Measurements from ENCODE around the gene LENG8. TPM values are rescaled to one million over a fixed set of nuclear protein-coding genes. Genes with fewer than 3 reads are reported as not detected.
"Not testable (repeated sequence)": the region's sequence is repeated elsewhere in the genome, so short reads cannot be mapped to it uniquely, and the experiment has no call there.

Gene LENG8
- total RNA-seq, 2 donors from 2014 or later: 471 to 480 TPM

DNA sequence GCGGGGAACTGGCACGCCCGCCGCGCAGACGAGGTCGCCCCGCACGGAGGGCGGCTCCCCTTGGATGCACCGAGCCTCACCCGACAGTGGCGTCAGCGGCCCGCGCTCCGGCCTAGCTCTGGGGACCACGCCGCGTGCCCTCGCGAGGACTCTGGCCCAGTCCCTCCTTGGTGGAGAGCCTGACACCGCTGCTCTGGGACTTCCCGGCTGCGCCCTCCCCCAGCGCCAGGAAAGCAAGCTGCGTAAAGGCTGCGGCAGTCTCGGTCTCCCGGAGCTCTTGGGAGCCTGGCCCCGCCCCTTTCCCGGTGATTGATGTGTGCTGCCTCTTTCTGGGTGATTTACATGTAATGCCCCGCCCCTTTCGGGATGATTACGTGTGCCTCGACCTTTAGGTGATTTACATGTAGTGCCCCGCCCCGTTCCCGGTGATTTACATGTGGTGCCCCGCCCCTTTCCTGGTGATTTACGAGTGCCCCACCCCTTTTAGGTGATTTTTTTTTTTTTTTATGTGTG is 14.6 kb downstream of the LENG8 start, which contains the start of gene LENG9:
Gene LENG9, minus strand, starts transcription at position 248 of the 513 bp plus-strand sequence. CDS start 252 bp downstream, outside the sequence.
- ATAC-seq (peak; percentile 74), DNase-seq (peak; percentile 88 to 93 (median 89))
- H3K27ac Mint-ChIP-seq: peak within 1 kb of the TSS; percentile 92
- H3K9me3 ChIP-seq (ENCODE audit: control insufficient read depth, low read length, poor library complexity, severe bottlenecking): no peaks in the 10 kb centered on the region
- H3K4me3 Mint-ChIP-seq: peak within 1 kb of the TSS; percentile 82
- H3K27me3 Mint-ChIP-seq: no peaks in the 10 kb centered on the region
- peaks cover 5% of the 10 kb centered on the region for H3K36me3 Mint-ChIP-seq (ENCODE audit: low read depth)
- peaks cover 31% of the 10 kb centered on the region for H3K4me1 Mint-ChIP-seq

DNA sequence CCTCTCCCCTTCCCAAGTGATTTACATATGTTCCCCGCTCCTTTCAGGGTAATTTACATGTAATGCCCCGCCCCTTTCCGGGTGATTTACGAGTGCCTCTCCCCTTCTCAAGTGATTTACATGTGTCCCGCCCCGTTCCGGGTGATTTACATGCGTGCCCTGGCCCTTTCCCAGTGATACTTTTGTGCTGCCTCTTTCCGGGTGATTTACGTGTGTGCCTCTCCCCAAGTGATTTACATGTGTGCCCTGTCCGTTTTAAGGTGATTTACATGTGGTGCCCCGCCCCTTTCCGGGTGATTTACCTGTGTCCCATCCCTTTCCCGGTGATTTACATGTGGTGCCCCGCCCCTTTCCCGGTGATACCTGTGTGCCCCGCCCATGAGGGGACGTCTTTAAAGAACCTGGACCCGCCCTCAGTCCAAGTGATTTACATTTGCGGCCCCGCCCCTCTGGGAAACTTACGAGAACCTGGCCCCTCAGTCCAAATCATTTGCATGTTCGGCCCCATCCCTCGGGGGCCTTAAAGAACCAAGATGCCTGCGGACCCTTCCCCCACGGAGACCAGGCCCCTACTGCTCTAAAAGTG is 15.1 kb downstream of the LENG8 start:
- Mint-ChIP-seq H3K36me3 (ENCODE audit: low read depth) (peaks cover 3% of the 10 kb centered on the region), H3K4me1 (peaks cover 27% of the 10 kb centered on the region), H3K4me3 (peak overlapping the region; percentile 78), H3K27ac (peak overlapping the region; percentile 82), H3K27me3 (peaks cover 4% of the 10 kb centered on the region)
- peak; percentile 70 to 80 (median 75) for DNase-seq
- no peaks in the 10 kb centered on the region for H3K9me3 ChIP-seq (ENCODE audit: control insufficient read depth, low read length, poor library complexity, severe bottlenecking)
- peak; percentile 64 for ATAC-seq

DNA sequence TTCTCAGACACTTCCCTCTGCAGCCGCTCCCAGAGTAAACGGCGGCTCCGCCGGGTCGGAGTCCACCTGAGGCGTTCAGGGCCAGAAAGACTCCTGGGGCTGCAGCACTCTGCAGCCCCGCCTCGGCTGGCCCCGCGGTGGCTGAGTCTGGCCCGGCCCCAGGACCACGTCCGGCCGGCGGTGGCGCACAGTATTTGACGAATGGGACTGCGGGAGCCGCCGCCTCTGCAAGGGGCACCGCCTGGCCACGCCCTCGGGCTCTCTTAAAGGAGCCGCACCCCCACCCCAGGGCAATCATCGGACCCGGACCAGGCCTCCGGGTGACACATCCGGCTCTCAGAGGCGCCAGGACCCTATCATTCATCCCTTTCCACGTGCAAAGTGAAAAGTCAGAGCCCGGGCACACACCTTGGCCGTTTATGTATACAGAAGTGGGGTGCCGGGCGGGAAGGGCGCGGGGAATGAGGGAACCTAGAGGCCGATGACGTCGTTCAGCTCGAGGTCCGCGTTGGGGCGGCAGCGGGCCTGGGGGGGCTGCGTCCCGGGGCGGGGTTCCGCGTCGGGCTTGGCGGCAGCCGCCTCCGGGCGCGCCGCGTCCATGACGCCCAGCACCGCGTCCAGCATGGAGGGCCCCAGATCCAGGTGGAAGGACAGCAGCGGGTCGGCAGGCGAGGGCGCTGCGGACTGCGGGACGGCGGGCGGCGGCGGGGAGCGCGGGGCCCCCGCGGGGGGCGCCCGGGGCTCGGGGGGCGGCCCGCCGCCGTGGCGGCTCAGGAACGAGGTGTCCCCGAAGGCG is 15.8 kb downstream of the LENG8 start:
- no peaks in the 10 kb centered on the region for H3K36me3 Mint-ChIP-seq (ENCODE audit: low read depth)
- peaks cover 24% of the 10 kb centered on the region for H3K4me1 Mint-ChIP-seq
- peak overlapping the region; percentile 78 for H3K4me3 Mint-ChIP-seq
- peak; percentile 20 for ATAC-seq
- H3K27me3 Mint-ChIP-seq: peaks cover 10% of the 10 kb centered on the region
- DNase-seq: peak in 2 of 3 donors; percentile 56 to 61
- no peaks in the 10 kb centered on the region for H3K9me3 ChIP-seq (ENCODE audit: control insufficient read depth, low read length, poor library complexity, severe bottlenecking)
- H3K27ac Mint-ChIP-seq: peak overlapping the region; percentile 82

DNA sequence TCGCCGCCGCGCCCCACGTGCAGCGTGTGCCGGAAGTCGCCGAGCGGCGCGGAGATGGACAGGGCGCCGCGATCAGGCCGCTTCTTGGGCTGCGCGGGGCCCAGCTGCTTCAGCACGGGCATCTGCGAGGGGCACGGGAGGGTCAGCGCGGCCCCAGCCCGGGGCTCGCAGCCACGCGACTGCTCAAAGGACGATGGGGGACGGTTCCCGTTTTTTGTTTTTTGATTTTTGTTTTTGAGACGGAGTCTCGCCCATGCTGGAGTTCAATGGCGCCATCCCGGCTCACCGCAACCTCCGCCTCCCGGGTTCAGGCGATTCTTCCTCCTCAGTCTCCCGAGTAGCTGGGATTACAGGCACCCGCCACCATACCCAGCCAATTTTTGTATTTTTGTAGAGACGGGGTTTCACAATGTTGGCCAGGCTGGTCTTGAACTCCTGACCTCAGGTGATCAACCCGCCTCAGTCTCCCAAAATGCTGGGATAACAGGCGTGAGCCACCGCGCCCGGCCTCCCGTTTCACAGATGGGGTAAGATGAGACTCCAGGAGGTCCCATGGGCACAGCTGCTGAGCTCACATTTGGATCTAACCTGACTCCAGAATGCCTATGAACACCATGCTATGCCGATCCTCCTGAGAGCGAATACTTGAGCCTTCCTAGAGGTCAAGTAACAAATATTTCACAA is 16.6 kb downstream of the LENG8 start:
- Mint-ChIP-seq H3K27me3 (peaks cover 18% of the 10 kb centered on the region), H3K4me3 (peak overlapping the region; percentile 82), H3K27ac (peak overlapping the region; percentile 76), H3K36me3 (ENCODE audit: low read depth) (no peaks in the 10 kb centered on the region), H3K4me1 (peaks cover 31% of the 10 kb centered on the region)
- no peak for ATAC-seq
- H3K9me3 ChIP-seq (ENCODE audit: control insufficient read depth, low read length, poor library complexity, severe bottlenecking): no peaks in the 10 kb centered on the region
- no peak for DNase-seq

DNA sequence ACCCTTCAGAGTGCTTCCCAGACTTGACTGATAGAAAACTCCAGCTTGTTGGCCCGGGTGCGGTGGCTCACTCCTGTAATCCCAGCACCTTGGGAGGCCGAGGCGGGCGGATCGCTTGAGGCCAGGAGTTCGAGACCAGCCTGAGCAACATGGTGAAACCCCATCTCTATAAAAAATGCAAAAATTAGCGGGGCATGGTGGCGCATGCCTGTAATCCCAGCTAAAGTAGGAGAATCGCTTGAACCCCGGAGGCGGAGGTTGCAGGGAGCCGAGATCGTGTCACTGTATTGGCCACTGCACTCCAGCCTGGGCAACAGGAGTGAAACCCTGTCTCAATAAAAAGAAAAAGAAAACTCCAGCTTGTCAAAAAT is 17.1 kb downstream of the LENG8 start:
- peak overlapping the region; percentile 76 for H3K27ac Mint-ChIP-seq
- H3K4me3 Mint-ChIP-seq: peak overlapping the region; percentile 82
- not testable (repeated sequence) for DNase-seq

DNA sequence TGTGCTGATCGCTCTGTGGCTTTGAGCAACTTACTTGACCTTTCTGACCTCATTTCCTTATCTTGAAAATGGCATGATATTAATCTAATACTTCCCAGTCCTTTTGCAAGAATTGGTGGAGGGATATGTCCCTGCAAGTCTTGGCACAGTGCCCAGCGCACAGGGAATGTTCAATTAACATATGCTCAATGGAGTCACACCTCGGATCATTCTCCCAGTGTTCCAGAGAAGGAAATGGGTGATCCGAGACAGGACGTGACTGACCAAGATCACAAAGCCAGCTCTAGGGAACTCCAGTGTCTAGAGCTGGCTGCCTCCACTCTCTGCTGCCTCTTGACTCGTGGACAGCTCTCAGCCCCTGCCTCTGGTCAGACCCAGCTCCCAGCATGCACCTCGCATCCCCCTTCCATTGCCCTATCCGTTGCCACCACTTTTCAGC is 20.5 kb downstream of the LENG8 start:
- Mint-ChIP-seq H3K4me1 (peaks cover 23% of the 10 kb centered on the region), H3K27me3 (peaks cover 31% of the 10 kb centered on the region), H3K4me3 (no peak overlapping the region), H3K27ac (peak overlapping the region; percentile 87), H3K36me3 (ENCODE audit: low read depth) (no peaks in the 10 kb centered on the region)
- DNase-seq (no peak), ATAC-seq (no peak)
- H3K9me3 ChIP-seq (ENCODE audit: control insufficient read depth, low read length, poor library complexity, severe bottlenecking): no peaks in the 10 kb centered on the region

More for the DNA sequence above, 17.1 kb downstream of the LENG8 start:
- H3K36me3 Mint-ChIP-seq (ENCODE audit: low read depth); ATAC-seq; H3K9me3 ChIP-seq (ENCODE audit: control insufficient read depth, low read length, poor library complexity, severe bottlenecking): not testable (repeated sequence)
- peaks cover 35% of the 10 kb centered on the region for H3K4me1 Mint-ChIP-seq
- peaks cover 21% of the 10 kb centered on the region for H3K27me3 Mint-ChIP-seq

DNA sequence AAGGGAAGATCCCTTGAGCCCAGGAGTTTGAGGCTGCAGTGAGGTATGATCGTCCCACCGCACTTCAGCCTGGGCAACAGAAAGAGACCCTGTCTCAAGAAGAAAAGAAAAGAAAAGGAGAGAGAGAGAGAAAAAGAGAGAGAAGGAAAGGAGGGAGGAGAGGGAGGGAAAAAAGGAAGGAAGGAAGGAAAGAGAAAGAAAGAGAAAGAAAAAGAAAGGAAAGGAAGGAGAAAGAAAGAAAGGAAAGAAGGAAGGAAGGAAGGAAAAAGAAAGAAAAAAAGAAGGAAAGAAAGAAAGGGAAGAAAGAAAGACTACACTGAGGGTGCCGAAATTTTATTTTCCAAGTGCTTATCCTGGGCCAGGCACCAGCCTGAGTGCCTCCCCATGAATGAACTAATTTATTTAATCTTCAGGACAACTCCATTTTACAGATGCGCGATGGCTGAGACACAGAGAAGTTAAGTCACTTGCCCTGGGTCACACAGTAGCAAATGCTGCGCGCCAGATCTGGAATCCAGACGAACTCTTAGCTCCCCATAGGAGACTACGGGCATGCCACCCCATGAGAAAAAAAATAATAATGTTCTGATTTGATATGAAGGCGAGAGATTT is 21.4 kb downstream of the LENG8 start:
- H3K27ac Mint-ChIP-seq: peak overlapping the region; percentile 87
- H3K36me3 Mint-ChIP-seq (ENCODE audit: low read depth): no peaks in the 10 kb centered on the region
- H3K4me3 Mint-ChIP-seq: peak overlapping the region; percentile 70
- peaks cover 31% of the 10 kb centered on the region for H3K27me3 Mint-ChIP-seq
- peaks cover 23% of the 10 kb centered on the region for H3K4me1 Mint-ChIP-seq
- no peak for ATAC-seq
- H3K9me3 ChIP-seq (ENCODE audit: control insufficient read depth, low read length, poor library complexity, severe bottlenecking): no peaks in the 10 kb centered on the region
- DNase-seq: no peak

DNA sequence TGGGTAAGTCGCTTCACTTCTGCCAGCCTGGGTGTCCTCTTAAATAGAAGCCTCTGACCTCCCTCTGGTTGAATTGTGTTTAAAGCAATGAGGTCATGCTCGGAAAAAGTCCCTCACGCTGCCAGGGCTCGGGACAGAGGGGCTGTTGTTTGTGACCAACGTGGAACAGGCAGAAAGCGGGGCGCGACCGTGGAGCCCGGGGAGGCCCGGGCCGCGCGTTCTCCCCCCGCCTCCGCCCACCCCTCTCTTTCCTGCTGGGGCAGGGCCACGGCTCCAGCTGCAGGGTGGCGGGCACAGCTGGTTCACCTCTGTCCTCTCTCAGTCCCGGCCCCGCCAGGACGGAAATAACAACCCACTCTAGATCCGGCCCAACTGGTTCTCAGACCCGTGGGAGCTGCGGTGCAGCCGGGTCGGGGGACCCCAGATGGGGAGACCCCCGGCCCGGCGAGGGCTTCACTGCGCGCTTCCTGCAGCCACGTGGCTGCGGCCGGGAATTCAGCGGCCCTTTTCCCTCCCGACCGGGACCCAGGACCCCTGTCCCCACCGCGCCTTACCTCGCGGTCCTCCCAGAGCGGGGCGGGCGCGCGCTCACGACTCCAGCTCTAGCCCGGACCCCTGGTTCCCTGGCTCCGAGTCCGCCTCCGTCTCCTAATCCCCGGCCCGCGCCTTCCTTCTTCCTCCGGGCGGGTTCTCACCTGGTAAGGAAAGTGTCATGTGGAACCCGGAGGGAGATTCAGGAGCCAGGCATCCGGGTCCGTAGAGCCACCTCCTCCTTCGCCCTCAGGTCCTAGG is 22.2 kb downstream of the LENG8 start:
- H3K4me3 Mint-ChIP-seq: peak overlapping the region; percentile 70
- H3K27me3 Mint-ChIP-seq: peaks cover 31% of the 10 kb centered on the region
- no peaks in the 10 kb centered on the region for H3K36me3 Mint-ChIP-seq (ENCODE audit: low read depth)
- peaks cover 22% of the 10 kb centered on the region for H3K4me1 Mint-ChIP-seq
- H3K27ac Mint-ChIP-seq: no peak overlapping the region
- DNase-seq (no peak), ATAC-seq (peak; percentile 41)
- no peaks in the 10 kb centered on the region for H3K9me3 ChIP-seq (ENCODE audit: control insufficient read depth, low read length, poor library complexity, severe bottlenecking)

DNA sequence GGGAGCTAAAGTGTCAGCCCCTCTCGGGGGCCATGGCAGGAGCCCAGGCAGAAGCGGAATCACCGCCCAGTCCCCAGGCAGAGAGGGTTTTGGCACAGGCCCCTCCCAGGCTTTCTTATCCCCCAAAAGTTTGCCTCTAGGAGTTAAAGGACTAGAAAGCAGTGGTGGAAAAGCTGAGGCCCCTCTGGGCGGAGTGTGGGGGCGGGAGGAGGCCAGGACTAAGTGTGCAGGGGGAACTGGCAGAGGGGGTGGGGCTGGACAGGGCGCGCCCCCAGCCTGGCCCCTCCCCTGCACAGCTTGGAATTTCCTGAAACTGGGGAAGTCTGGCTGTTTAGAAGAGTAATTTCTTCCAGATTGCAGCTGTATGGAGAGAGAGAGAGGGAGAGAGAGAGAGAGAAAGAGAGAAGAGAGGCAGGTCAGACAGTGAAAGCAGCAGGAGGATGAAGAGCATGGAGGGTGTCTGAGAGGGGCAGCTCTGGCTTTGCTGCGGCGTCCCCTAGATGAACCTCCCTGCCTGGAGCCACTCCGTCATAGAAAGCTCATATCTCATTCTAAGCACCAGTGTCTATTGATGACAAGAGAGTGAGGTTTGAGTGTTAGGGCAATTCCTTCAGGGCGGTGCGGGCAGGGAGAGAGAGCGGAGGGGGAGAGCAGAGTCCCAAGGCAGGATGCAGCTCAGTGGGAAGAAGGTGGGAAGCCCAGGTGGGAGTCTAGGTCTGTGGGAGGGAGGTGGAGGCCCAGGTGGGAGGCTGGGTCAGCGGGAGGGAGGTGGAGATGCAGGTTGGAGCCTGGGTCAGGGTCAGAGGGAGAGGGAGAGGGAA is 24.3 kb downstream of the LENG8 start, which contains the start of gene CDC42EP5:
Gene CDC42EP5, minus strand, starts transcription at position 226 of the 821 bp plus-strand sequence. CDS start 7,749 bp downstream, outside the sequence.
- H3K27me3 Mint-ChIP-seq: peaks cover 40% of the 10 kb centered on the region
- H3K4me3 Mint-ChIP-seq: peak within 1 kb of the TSS; percentile 65
- no peak within 1 kb of the TSS for H3K27ac Mint-ChIP-seq

DNA sequence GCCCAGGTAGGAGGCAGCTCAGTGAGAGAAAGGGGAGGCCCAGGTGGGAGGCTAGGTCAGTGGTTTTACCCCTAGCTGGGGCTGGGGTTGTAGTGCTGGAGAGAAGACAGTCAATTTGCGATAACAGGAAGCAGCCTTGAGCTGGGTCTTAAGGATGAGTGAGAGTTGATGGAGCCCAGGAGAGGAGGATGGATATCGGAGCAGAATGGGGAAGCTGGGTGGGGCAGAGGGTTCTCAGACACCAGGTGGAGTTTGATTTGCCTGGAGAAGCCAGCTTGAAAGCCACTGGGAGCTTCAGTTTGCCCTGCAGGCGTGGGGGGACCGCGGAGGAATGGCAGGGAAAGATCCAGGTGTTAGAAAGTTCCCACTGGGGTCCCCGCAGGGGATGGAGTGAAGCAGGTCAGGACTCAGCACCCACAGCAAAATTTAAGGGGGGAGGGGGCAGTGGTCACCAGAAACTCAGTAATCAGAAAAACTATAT is 24.9 kb downstream of the LENG8 start:
- Mint-ChIP-seq H3K27ac (no peak overlapping the region), H3K4me1 (peaks cover 25% of the 10 kb centered on the region), H3K36me3 (ENCODE audit: low read depth) (no peaks in the 10 kb centered on the region)

More for the DNA sequence above, 24.3 kb downstream of the LENG8 start, which contains the start of gene CDC42EP5:
- DNase-seq (no peak), ATAC-seq (peak; percentile 27)
- H3K4me1 Mint-ChIP-seq: peaks cover 24% of the 10 kb centered on the region
- H3K9me3 ChIP-seq (ENCODE audit: control insufficient read depth, low read length, poor library complexity, severe bottlenecking): no peaks in the 10 kb centered on the region
- no peaks in the 10 kb centered on the region for H3K36me3 Mint-ChIP-seq (ENCODE audit: low read depth)

DNA sequence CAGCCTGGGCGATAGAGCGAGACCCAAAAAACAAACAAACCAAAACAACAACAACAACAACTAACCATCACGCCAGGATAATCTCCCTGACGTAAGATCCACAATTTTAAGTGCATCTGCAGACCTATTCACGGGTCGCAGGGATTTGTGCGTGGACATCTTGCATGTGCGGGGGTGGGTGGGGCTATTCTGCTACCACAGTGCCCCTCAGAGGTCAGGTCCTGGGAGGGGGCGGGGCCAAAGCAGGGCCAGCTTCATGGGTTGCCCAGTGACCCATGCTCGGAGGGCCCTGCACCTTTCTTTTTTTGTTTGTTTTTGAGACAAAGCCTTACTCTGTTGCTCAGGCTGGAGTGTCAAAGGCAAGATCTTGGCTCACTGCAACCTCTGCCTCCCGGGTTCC is 26.7 kb downstream of the LENG8 start:
- DNase-seq (no peak), ATAC-seq (no peak)
- no peak overlapping the region for H3K4me3 Mint-ChIP-seq
- no peak overlapping the region for H3K27ac Mint-ChIP-seq
- H3K27me3 Mint-ChIP-seq: peaks cover 31% of the 10 kb centered on the region
- H3K36me3 Mint-ChIP-seq (ENCODE audit: low read depth): no peaks in the 10 kb centered on the region
- peaks cover 15% of the 10 kb centered on the region for H3K4me1 Mint-ChIP-seq
- H3K9me3 ChIP-seq (ENCODE audit: control insufficient read depth, low read length, poor library complexity, severe bottlenecking): no peaks in the 10 kb centered on the region

More for the DNA sequence above, 24.9 kb downstream of the LENG8 start:
- H3K9me3 ChIP-seq (ENCODE audit: control insufficient read depth, low read length, poor library complexity, severe bottlenecking): no peaks in the 10 kb centered on the region
- Mint-ChIP-seq H3K4me3 (no peak overlapping the region), H3K27me3 (peaks cover 45% of the 10 kb centered on the region)
- DNase-seq (no peak), ATAC-seq (no peak)
